ENCODE measurements around the gene SCUBE1.

Gene SCUBE1

DNA sequence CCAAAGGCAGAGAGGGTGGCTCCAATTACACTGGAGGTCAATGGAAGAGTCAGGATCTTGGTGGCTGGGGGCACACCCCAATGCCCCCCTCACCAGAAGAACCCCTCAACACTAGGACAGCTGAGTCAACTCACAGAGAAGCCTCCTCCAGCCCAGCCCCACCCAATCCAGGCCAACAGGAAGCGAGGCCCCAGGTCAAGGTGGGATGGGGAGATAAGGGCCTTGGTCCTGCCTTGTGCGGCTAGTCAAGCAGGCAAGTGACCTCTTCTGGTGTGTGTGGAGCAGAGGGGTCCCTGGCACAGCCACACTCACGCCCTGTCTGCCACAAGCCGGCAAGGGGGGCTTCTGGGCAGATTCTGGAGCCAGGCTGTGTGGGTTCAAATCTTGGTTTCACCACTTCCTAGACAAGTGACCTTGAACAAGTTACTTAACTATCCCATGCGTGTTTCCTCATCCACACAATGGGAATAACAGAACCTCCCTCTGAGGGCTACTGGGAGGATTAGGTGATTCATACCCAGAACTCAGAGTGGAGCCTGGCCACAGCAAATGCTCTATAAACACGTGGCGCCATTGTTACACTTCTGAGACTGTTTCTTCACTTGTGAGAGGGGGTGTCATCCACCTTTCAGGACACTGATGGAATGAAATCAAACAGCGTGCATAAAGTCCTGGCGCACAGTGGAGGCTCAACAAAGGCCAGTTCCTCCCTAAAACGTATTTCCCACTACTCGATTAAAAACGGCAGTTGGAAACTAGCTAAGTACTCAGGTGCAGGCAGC, 159.5 kb downstream of the SCUBE1 start:
- in situ Hi-C loops (cut with HindIII; ENCODE audit: low sequenced_read_pairs): no loop called here

DNA sequence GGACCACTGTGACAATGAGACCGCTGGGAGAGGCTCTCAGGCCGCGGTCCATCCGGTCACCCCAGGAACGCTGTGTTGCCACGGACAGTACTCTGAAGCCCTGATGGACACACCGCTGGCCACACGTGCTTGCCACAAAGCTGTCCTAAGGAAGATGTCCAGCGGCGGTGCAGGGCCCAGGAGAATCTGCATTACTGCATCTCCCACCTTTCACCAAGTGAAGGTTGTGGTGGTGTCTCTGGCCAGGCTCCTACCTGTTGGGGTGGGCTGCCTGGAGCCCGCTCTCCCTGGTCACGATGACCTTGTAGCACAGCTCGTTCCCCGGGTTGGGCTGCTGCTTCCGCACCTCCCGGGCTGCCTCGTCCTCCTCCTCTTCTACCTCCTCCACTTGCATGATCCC, 160.4 kb downstream of the SCUBE1 start:
- in situ Hi-C loops (cut with HindIII; ENCODE audit: low sequenced_read_pairs): no loop called here

DNA sequence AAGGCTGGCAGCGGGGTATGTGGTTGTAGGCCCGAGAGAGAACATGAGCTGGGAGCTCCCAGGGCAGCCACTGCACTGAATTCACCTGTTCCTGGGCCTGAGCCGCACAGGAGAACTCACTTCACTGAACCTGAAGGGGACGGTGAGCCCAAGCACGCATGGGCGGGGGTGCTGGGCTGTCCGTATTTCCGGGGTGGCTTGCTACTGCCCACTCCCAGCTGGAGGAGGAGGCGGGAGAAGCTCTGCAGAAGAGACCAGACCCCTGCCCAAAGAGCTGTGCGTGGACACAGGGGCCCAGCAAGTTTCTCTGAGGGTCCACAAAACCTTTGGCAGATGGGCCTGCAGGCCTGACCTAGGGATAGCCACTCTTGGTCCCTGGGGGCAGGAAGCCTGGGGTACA, 161.1 kb downstream of the SCUBE1 start:
- in situ Hi-C loops (cut with HindIII; ENCODE audit: low sequenced_read_pairs): no loop called here

DNA sequence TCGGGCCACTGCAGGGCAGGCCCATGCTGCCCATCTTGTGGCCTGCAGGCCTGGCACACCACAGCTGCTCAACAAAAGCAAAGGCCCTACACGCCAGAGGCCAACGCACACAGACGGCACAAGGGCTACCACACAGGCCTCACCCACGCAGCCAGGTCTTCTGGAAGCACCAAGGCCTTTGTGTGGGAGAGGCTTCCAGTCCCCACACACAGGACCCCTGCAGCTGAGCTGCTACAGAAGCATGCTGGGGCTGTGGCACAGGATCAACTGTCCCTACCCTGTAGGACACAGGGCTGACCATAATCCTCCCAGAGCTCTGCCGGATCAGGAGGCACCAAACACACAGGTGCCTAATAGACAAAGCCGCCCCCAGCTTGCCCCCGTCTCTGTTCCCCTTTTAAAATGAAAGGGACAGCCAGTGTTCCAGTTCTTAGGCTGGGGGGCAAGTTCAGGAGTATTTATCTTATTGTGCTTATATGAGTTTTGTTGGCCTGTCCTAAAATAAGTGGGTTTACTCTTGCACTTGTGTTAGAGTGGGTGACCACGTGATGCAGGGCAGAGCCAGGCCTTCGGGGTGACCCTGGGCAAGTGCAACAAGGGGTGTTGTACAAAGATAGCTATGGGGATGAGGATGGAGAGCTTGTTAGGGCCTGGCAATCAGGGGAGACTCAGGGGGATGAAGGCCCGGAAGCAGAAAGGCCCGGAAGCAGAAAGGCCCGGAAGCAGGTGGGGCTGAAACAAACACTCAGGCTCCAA, 161.7 kb downstream of the SCUBE1 start:
- in situ Hi-C loops (cut with HindIII; ENCODE audit: low sequenced_read_pairs): no loop called here

DNA sequence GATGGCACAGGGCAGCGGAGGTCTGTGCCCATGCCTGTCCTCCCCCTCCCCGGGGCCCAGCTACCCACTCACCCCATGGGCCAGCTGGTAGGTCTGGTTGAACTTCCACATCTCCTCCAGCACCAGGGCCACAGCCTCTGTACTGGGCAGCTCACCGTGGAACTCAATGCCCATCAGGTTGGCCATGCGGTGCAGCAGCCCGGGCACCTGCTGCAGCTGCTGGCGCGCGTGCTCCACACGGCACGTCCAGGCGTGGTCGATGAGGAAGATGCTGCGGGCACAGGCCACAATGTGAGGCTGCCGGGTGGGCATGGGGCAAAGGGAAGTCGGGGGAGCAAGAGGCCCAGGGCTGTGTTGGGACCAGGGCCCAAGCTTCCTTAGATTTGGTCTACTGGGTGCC, 162.5 kb downstream of the SCUBE1 start:
- in situ Hi-C loops (cut with HindIII; ENCODE audit: low sequenced_read_pairs): no loop called here

DNA sequence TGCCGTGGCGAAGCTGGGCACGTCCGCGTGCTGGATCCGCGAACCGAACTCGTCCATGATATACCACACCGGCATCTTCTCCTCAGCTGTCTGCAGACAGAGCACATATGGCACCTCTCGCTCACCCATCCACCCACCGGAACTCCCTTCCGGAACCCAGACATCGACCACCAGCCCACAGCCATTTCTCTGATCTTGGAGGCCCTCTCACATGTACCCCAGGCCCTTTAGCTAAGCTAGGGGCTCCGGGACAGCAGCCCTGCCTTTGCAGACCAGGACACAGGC, 163.3 kb downstream of the SCUBE1 start:
- in situ Hi-C loops (cut with HindIII; ENCODE audit: low sequenced_read_pairs): no loop called here

DNA sequence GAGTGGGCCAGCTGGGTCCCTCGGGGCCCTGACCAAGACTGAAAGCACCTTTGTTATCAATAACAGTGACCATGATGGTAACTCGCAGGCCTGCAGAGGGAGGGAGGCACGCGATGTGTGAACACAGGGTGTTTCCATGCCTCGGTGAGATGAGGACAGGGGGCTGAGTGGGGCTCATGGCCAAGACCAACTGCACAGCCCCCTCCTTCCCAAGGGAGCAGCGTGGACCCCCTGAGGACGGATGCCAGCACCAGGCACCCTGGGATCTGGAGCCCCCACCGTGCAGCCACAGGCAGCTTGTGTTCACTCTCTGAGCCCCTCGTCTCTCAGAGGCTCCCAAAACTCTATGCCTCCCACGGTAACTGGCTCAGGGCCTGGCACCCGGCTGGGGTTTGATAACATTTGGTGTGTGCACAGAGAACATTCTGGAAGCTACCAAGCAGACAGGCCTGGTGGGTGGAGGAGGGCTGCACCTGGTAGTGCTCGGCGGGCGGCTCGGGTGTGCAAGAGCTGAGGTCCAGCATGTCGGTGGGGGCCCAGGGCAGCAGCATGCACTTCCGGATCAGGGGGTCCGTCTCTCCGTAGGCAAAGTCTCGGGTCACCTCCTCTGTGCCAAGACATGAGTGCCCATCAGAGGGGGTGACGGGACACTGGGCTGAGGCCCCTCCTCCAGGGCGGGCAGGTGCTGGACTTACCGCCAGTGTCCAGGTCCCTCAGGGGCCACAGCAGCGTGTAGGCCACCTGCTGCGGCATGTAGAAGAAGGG, 163.8 kb downstream of the SCUBE1 start:
- in situ Hi-C loops (cut with HindIII; ENCODE audit: low sequenced_read_pairs): no loop called here

DNA sequence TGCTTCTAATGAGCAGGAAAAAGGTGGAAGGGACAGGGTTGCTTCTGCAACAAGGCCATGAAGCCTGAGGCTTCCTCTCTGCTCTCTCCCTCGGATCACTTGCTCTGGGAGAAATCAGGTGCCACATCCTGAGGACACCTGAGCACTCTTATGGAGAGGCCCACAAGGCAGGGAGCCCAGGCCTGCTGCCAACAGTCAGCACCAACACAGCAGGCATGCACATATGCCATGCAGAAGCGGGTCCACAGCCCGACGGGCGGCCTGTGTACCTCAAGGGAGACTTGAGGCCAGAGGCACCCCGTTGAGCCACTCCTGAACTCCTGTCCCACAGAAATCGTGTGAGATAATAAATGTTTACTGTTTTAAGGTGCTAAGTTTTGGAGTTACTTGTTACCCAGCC, 165.7 kb downstream of the SCUBE1 start:
- in situ Hi-C loops (cut with HindIII; ENCODE audit: low sequenced_read_pairs): no loop called here

DNA sequence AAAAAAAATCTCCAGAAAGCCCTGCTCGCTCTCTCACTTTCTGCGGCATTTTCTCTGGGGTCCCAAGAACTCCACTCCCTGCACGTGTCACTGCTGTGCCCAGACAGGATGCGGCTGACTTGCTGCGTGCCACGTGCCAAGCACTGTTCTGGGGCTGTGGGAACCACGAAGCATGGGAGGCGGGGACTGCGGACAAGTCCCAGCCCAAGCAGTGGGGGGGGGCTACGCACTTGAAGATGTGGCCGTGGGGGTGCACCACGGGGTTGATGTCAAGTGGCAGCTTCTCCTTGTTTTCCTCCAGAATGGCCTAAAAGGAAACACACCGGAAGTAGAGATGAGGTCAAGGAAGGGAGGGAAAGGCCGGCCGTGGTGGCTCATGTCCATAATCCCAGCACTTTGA, 167.1 kb downstream of the SCUBE1 start:
- in situ Hi-C loops (cut with HindIII; ENCODE audit: low sequenced_read_pairs): no loop called here

DNA sequence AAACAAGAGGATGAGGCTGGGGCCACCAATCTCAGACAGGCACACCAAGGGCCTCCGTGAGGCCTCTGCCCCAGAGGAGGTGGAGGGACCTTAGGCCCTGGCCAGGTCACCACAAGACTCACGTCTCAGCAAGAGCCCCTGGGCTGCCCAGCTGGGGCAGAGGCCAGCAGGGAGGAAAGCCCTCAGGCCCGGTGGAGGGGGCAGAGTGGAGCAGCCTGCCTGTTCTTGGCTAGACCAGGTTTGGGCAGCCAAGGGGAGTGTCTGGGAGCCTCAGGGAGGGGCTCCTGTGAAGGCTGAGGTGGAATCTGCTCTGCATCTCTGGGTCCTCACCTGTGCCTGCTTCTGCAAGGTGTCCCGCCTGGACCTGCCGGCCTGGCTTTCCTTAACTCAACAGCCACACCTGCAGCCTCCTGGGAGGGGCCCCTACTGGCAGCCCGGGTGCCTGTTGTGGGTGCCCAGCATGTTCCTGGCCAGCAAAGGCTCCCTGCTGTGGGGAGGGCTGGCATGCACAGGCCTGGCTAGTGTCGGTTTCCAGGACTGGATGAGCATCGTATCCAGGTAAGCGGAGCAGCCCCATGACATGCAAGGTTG, 168.1 kb downstream of the SCUBE1 start:
- in situ Hi-C loops (cut with HindIII; ENCODE audit: low sequenced_read_pairs): no loop called here

DNA sequence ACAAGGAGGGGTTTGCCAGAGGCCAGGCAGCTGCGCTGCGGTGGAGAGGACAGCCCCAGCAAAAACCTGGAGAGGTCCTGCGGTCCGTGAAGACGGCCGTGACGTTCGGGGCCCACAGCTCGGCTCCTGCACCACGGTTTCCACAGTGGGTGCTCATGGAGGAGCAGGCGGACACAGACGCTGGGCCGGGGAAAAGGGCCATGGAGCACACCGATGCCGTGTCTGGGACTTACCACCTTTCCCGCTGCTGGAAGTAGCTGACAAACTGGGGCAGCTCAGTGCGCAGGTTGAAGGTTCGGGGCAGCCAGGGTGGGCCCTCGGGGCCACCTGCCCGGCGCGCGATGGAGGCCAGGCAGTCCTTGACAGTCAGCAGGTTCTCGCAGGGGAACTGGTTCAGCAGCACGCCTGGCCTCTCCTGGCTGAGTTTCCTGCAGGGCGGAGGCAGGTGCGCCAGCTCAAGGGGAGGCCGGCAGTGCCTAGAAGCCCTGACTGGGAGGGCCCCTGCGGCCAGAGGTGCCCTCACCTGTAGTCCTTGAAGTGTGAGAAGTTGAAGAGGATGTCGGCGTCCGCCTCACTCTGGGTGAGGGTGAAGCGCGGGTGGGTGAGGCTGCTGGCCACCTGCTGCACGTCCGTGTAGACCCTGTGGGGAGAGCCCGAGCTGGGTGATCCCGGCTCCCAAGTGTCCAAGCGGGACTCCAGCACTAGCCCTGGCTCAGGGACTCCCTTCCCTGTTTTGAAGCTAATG, 169.0 kb downstream of the SCUBE1 start:
- in situ Hi-C loops (cut with HindIII; ENCODE audit: low sequenced_read_pairs): no loop called here

DNA sequence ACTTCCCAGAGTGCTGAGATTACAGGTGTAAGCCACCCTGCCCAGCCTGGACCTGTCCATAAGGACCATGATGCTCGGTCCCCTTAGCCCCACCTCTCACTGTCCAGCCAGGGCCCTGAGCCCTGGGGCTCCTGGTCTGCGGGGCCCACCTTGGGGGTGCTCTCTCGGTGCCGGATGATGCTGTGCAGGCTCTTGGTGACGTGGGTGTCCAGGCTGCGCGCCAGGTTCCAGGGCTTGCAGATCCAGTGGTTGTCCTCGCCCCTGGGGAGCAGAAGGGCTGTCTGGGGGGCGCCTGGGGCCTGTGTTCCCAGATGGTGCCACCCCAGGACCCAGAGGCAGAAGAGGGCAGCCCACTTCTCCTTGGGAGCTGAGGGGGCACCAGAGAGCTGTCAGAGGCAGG, 169.6 kb downstream of the SCUBE1 start:
- in situ Hi-C loops (cut with HindIII; ENCODE audit: low sequenced_read_pairs): no loop called here

DNA sequence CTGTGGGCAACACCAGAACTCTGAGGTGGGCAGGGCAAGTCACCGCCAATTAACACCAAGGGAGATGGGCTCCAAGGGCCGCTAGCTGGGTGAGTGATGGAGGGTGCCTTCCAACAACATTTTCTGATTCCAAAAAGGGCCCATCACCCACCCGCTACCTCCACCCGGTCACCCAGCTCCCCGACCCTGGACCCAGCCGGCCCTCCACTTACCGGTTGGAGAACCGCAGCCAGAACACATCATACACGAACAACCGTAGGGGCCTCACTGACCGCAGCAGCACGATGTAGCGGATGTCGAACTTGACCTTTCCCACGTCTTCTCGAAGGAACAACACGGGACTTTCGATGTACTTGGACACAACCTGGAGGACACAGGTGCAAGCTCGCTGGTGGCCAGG, 171.0 kb downstream of the SCUBE1 start:
- in situ Hi-C loops (cut with HindIII; ENCODE audit: low sequenced_read_pairs): no loop called here

DNA sequence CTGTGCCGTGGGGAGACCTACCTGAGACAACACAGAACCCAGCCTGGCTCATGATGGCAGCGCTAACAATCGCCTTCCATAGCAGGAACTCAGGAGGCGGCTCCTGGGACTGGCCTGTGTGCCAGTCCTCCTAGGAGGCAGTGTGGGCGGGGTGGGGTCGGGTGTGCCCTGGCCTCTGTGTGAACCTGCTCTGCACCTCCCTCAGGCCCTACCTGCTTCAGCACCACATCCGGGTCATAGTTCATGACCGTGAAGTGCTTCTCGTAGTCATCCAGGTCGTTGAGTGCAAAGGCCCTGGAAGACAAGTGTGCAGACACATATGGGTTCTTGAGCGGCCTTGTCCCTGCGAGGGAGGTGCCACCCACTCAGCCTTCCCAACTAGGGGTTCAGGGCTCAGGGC, 171.6 kb downstream of the SCUBE1 start:
- in situ Hi-C loops (cut with HindIII; ENCODE audit: low sequenced_read_pairs): no loop called here

DNA sequence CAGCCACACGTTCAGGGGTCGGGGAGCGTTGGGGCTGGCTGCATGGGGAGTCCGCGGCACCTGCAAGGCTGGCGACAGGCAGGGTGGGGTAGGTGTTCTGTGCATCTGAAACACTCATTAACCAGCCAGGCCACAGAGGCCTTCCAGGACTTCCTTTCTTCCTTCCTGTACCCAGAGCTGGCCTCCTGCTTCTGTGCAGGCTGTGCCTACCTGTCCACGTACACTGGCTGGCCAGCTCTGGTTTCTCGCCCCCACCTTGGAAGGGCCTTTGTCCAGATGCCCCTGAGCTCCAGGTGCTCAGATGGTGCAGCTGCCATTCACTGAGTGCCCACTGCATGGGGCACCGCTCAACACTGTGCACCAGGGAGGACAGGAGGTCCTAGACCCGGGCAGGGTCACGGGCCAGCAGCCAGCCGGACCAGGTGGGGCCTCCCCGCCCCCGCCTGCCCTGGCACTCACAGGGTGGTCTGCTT, 172.1 kb downstream of the SCUBE1 start:
- in situ Hi-C loops (cut with HindIII; ENCODE audit: low sequenced_read_pairs): no loop called here

DNA sequence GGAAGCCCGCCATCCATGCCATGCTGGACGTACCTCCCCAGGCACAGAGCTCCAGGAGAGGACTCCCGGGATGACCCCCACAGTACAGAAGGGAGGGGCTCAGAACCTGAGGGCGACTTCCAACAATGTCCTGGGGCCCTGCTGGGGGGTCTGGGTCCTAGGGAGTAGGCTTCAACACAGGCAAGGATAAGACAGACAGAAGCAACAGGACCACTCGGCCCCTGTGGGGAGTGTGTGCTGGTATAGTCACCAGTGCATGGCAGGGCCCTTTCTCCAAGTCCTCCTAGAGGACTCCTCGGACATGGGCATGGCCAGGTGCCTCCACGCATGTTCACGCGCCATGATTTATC, 173.1 kb downstream of the SCUBE1 start:
- in situ Hi-C loops (cut with HindIII; ENCODE audit: low sequenced_read_pairs): no loop called here

DNA sequence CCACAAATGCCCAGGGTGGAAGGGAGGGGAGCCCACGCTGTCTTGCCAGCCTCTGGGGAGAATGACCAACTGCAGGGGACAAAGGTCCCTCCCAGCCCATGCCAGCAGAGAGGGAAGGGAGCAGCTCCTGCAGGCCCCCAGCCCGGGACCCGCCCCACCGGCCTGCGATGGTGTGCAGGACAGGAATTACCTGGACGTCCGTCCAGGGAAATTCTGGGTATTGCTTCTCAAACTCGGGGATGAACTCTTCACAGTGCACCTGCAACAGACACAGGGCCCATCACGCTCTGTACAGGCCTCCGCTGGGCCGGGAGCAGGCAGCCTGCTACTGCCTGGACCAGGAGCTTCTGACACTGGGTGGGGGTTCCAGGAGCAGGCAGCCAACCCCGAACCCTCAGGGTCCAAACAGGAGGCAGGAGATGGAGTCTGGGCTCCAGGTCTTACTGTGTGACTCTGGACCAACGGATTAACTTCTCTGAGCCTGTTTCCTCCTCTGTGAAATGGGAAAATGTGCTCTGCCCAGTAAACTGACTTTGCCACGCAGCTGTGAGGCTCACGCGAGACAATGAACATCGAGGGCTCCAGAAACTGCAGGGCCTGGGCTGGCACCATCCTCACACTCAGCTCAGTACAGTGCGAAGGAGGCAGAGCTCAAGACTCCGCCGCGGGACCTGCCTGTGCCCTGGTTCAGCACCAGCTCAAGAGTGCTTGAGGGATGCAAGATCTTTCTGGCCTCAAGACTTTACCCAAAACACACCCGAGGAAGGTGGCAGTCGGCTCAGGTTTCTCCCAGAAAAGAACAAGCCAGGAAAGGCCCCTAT, 173.7 kb downstream of the SCUBE1 start:
- in situ Hi-C loops (cut with HindIII; ENCODE audit: low sequenced_read_pairs): no loop called here

DNA sequence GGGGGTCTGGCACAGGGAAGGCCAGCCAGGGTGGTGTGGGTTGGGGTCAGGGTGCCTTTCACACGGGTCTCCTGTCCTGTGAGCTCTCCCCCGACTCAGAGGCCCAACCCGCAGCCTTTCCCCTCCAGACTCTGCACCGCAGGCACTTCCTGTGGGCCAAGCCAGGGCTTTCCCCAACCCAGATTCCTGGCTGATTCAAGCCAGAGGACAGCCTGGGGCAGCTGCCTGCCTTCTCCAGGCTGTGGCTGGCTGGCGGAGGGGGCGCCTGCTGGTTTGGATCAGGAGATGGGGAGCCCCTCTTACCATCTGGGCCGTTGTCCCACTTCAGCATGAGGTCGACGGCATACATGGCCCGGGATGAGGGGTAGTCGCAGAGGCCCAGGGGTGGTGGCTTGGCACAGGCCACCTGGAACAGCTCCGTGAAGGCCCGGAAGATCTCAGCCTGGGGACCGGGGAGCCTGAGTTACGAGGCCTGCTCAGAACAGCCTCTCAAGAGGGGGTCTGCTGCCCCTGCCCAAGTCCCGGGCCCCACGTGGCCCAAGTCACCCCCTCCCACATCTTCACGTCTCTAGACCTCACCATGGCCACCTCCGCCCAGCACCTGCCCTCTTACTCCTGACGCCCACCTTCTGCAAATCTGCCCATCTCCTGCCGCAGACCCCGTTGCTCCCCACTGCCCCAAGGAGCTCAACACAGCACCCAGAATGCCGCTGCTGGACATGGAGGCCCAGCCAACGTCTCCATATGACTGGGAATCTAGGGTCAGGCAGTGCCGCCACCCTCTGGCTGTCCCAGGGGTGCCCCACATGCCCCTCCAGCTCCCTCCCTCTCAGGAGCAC, 174.5 kb downstream of the SCUBE1 start:
- in situ Hi-C loops (cut with HindIII; ENCODE audit: low sequenced_read_pairs): no loop called here

DNA sequence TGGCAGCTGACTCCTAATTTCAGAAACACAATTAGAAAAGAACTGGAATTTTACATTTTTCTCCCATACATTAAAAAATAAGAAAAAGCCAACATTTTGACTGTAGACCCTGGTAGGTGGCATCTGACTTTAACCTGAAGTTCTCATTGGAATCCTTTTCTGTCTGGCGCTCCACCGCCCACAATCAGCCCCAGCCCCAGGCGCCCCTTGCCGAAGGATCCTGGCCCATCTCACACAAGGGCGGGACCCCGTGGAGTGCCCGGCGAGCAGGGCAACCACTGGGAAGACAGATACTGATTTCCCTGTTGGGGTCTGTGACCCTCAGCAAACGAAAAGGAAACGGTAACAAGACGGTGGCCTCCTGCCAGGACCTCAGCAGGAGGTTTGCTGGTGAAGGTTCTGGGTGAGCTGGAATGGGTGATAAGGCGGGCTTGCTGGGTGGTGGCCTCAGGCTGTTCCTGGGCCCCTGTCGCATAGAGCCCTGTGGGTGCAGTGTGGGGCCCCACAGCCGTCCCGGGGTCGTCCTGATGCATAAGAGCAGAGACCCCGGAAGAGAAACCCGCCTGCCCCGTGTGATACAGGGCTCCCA, 176.1 kb downstream of the SCUBE1 start:
- in situ Hi-C loops (cut with HindIII; ENCODE audit: low sequenced_read_pairs): no loop called here
